ENCODE results near the gene NMS.

NMS gene

DNA sequence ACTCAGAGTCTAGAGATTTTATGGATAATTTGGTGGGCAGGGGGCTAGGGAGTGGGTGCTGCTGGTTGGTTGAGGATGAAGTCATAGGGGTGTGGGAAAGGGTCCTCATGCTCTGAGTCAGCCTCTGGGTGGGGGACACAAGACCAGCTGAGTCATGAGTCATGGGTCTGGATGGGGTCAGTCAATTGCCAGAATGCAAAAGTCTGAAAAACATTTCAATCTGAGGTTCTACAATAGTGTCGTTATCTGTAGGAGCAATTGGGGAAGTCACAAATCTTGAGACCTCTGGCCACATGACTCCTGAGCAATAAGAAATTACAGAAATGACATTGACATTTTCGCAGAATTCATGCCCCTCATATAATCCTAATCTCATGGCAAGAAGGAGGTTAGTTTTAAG, 15.1 kb downstream of the NMS start:
- DNase-seq (ENCODE audit: low read depth), result no peak

DNA sequence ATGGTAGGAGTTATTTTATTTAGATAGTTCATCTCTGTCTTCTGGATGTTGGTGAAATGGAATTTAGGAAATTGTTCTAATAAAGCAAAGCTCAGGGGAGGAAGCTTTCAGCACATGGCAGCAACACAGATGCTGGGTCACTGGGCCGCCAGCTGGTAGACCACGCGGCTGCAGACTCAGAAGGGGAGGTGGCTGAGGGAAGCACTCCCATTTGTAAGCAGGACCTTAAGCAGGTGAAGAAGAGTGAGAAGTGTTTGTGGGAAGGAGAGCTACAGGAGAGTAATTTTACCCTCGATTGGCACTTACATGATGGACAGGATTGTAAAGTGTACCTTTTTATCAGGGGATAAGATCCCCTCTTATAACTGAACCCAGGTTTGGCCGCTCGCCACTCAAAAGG, 24.4 kb downstream of the NMS start:
- DNase-seq (ENCODE audit: low read depth), result no peak

DNA sequence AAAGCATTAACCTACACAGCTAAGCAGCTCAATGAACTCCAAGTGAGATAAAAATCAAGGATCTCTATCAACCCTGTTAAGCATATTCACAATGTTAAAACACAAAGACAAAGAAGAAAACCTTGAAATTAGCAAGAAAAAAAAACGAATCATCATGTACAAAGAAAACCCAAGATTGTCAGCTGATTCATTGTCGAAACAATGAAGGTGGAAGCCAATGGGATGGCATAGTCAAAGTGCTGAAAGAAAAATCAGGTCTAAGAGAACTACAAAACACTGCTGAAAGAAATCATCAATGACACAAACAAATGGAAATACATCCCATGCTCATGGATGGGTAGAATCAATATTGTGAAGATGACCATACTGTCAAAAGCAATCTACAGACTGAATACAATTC, 32.5 kb downstream of the NMS start:
- no peak for DNase-seq (ENCODE audit: low read depth)

DNA sequence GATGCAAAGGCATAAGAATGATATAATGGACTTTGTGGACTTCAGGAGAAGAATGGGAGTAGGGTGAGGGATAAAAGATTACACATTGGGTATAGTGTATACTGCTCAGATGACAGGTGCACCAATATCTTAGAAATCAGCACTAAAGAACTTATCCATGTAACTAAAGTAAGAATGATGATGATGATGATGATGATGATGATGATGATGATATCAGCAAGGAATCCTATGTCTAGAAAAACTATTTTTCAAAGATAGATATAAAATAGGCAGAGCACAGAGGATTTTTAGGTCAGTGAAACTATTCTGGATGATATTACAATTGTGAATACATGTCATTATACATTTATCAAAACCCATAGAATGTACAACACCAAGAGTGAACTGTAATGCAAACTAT, 34.3 kb downstream of the NMS start:
- no peak for DNase-seq (ENCODE audit: low read depth)

DNA sequence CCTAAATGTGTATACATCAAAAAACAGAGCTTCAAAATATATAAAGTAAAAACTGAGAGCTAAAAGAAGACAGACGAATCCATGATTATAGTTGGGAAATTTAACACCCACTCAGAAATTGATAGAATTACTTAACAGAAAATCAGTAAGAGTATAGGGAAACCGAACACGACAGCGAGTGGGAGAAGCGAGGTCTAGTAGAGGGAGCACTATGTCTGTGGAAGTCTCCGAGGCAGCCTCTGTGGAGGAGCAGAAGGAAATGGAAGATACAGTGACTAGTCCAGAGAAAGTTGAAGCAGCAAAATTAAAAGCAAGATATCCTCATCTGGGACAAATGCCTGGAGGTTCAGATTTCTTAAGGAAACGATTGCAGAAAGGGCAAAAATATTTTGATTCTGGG, 38.8 kb downstream of the NMS start:
- no peak for DNase-seq (ENCODE audit: low read depth)

DNA sequence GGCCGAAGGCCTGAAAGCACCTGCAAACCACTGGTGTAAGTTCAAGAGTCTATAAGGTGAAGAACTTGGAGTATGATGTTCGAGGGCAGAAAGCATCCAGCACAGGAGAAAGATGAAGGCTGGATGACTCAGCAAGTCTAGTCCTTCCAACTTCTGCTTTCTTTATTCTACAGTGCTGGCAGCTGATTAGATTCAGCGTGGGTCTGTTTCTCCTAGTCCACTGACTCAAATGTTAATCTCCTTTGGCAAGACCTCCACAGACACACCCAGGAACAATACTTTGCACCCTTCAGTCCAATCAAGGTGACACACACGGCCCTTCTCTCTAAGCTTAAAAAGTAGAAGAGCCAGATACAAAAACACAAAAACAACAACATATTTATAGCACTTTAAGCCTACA, 43.4 kb downstream of the NMS start:
- no peak for DNase-seq (ENCODE audit: low read depth)

DNA sequence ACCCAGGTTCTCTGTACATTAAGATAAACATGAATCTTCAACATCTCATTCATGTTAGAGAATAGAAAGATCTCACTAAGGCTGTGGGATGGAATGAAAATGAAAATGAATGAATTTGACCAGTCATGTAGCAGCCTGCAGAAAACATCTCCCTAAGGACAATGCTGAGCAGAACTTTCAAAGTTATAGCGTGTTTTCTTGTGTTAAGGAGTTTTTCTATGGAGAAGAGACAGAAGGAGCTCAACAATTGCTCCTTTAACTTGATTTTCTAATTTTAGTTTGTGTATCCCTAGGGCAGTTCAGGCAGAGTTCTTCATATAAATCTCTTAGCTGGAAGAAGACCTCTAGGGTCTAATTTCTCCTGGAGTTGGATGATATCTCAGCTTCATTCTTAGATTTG, 47.3 kb downstream of the NMS start:
- DNase-seq (ENCODE audit: low read depth), result no peak

DNA sequence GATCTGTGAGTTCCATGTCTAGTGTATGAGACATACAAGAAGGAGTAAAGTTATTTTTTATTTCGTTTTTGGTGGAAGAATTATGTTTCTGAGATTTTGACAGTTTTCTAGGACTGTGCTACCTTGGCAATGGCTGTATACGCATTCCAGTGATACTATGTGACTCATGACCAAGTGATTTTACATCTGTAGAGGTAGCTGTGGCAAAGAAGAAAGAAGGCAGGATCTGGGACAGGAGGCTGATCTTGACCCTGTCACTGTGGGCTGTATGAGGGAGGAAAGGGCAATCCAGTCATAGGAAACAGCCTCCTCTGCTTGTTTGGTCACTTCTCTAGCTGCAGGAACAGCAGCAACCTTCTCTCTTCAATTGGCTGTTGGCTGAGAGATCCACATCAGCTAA, 48.5 kb downstream of the NMS start:
- DNase-seq (ENCODE audit: low read depth), result no peak

DNA sequence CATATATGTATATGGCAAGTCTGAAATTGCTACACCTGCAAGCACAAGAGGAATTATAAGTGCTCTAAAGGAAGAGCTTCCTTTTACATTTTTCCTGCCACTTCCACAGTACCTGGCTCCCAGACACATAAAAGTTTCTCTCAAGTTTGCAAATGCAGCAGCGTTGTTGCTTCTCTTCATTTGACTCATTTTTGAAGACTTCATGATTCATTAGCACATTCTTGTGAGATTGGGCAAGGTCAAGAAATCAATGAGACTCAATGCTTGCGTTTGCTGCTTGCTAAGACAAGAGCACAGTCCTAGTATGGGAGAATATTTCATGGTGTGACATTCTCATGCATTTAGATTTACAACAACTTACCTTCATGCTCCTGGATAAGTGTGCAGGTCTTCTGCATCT, 49.9 kb downstream of the NMS start:
- no peak for DNase-seq (ENCODE audit: low read depth)

DNA sequence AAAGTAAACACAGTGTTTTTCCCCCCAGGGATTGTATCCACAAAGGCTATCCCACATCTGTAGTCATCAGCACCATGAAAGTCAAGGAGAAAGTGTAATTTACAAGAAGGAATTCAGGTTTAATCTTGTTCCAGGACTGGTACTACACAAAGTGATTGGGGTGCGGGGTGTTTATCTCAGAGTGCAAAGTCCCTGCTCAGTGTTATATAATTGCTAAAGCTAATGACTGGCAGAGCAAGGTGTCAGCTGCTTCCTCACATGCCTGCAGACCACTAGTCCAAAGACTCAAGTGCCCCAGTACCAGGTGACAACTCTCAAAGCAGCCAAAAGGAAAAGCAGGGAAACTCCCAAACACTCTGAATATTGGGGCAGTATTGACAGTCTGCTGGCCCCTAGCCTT, 52.1 kb downstream of the NMS start:
- no peak for DNase-seq (ENCODE audit: low read depth)

DNA sequence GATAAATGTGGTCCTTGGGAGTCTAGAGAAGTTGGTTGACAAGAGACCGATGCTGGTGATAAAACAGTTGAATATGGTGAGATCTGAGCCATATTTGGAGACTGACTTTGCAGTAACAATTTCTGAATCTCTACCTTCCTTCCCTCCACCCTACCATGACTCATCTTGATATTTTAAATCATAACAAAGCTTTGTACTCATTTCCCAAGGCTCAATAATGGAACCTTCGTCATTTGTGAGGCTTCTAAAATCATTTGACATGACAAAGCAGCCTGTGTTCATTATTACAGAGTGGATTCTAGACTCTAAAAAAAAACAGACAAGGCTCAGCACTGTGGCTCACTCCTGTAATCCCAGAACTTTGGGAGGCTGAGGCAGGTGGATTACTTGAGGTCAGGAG, 54.0 kb downstream of the NMS start:
- no peak for DNase-seq (ENCODE audit: low read depth)

DNA sequence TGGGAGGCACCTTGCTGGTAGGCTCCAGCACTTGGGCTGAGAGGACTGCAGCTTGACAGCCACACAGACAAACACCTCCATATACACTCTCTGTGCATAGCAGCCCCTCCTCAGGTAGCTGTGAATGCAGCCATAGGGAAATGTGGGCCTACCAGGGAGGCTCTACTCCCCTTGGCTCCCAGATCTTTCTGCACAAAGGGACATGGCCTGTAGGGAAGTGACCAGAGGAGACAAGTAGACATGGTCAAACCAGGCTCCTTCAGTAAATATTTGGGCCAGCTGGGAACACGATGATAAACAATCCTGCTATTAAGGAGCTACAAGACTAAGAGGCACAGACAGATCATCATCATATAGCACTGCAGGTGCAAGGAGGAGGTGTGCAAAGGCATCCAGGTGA, 56.6 kb downstream of the NMS start:
- no peak for DNase-seq (ENCODE audit: low read depth)

DNA sequence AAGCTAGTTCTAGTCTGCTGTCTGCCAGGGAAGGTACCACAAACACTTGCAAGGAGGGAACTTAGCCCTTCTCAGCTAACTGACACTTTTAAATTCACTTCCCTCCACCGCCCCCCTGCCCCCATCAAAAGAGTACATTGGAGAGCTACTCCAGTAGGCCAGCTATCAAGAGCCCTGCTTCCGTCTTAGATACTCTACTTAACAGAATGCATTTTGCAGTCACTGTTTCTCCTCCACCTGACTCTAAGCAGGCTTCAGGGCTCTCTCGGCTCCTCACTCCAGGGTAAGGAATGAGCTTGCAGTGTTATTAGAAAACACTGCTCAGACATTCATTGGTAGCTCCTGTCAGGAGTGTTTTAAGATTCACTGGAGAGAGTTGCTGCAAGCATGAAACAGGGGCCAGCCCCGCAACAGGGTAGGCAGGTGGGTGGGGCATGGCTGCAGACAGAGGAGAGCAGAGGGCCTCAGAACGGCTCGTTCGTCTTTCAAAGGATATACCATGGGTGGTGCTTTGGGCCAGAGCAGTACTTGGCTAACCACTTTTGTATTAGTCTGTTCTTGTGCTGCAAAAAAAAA, 57.2 kb downstream of the NMS start:
- DNase-seq (ENCODE audit: low read depth), result no peak

DNA sequence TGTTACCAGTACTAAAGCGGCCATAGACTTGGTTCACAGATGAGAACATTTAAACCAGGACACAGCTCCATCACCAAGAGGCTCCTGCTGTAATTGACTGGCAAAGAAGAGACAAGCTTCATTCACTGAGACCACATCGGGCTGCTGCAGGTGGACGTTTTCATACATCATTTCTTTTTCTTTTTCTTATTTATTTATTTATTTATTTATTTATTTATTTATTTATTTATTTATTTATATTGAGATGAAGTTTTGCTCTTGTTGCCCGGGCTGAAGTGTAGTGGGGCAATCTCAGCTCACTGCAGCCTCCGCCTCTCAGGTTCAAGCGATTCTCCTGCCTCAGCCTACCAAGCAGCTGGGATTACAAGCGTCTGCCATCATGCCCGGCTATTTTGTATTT, 58.9 kb downstream of the NMS start:
- DNase-seq (ENCODE audit: low read depth), result no peak

DNA sequence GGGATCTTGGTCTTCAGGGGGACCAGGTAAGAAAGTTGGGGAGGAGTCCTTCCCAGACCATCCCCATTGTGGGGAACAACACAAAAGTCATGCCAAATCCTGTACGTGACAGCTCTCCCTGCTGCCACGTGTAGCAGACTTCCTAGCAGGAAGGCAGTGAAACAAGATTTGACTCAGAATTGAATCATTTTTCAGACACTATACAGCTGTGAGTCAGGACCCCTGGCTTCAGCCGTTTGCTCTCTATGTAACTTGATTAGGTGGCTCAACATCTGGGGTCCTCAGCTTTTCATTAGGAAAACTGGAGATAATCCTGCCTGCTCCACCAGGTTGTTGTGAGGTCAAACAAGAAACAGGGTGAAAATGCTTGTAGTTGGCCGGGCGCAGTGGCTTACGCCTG, 59.6 kb downstream of the NMS start:
- no peak for DNase-seq (ENCODE audit: low read depth)

Data from fibroblast of the conjunctiva (primary cell).